Measurements from ENCODE around the gene CEP57L1. TPM values are rescaled to one million over a fixed set of nuclear protein-coding genes. Genes with fewer than 3 reads are reported as not detected.
A peak's percentile ranks its signal among the peaks of the same experiment; 100 is the strongest.
"Not testable (repeated sequence)": the region's sequence is repeated elsewhere in the genome, so short reads cannot be mapped to it uniquely, and the experiment has no call there.

Gene CEP57L1
- total RNA-seq, 1 donor from 2014 or later, result 17.5 TPM

GRCh38 chr6:109081516-109082187 lies 13.7 kb upstream of the CEP57L1 start:
- Histone ChIP-seq H3K36me3 (ENCODE audit: insufficient read depth, low read length) (no peaks in the 10 kb centered on the region), H3K4me1 (ENCODE audit: insufficient read depth, low read length) (no peaks in the 10 kb centered on the region), H3K27ac (ENCODE audit: low read depth, low read length) (no peak overlapping the region), H3K79me2 (ENCODE audit: insufficient read depth, low read length) (no peaks in the 10 kb centered on the region), H3K9ac (ENCODE audit: low read length) (no peak overlapping the region), H3K27me3 (ENCODE audit: insufficient read depth, low read length) (no peaks in the 10 kb centered on the region), H4K20me1 (ENCODE audit: insufficient read depth, low read length) (peaks cover 4% of the 10 kb centered on the region), H3K9me3 (ENCODE audit: insufficient read depth, low read depth, low read length) (no peaks in the 10 kb centered on the region), H3K4me2 (ENCODE audit: low read length) (no peak overlapping the region), H3K4me3 (ENCODE audit: insufficient read depth, low read depth, low read length) (no peak overlapping the region), H2AFZ (ENCODE audit: low read depth, low read length) (no peak overlapping the region)
- Mint-ChIP-seq H3K27ac (ENCODE audit: unreplicated experiment) (no peak overlapping the region), H3K36me3 (ENCODE audit: low read depth, unreplicated experiment) (peaks cover 3% of the 10 kb centered on the region), H3K9me3 (ENCODE audit: unreplicated experiment) (no peaks in the 10 kb centered on the region), H3K4me1 (ENCODE audit: low read depth, unreplicated experiment) (peaks cover 5% of the 10 kb centered on the region), H3K4me3 (ENCODE audit: unreplicated experiment) (no peak overlapping the region), H3K27me3 (ENCODE audit: low read depth, unreplicated experiment) (no peaks in the 10 kb centered on the region)
- FAIRE-seq (no peak), DNase-seq (ENCODE audit: low read depth) (no peak)
- TF ChIP-seq EZH2 (IDR thresholded peaks at IDR 0.05; ENCODE audit: insufficient read depth, low read length) (no peak), CTCF (IDR thresholded peaks at IDR 0.05; ENCODE audit: insufficient read depth, low read depth, low read length) (no peak)

- H3K27me3 ChIP-seq (ENCODE audit: insufficient read depth, low read length), result no peaks in the 10 kb centered on the region
- H3K4me2 ChIP-seq (ENCODE audit: low read length), result no peak overlapping the region
- no peaks in the 10 kb centered on the region for H3K36me3 ChIP-seq (ENCODE audit: insufficient read depth, low read length)
- peak; percentile 9 for FAIRE-seq
- no peak overlapping the region for H3K27ac Mint-ChIP-seq (ENCODE audit: unreplicated experiment)
- DNase-seq (ENCODE audit: low read depth), result no peak
- no peak overlapping the region for H3K27ac ChIP-seq (ENCODE audit: low read depth, low read length)
- no peaks in the 10 kb centered on the region for H3K79me2 ChIP-seq (ENCODE audit: insufficient read depth, low read length)
- no peaks in the 10 kb centered on the region for H3K9me3 ChIP-seq (ENCODE audit: insufficient read depth, low read depth, low read length)
- H3K27me3 Mint-ChIP-seq (ENCODE audit: low read depth, unreplicated experiment), result no peaks in the 10 kb centered on the region
- TF ChIP-seq EZH2 (IDR thresholded peaks at IDR 0.05; ENCODE audit: insufficient read depth, low read length), result no peak
- TF ChIP-seq CTCF (IDR thresholded peaks at IDR 0.05; ENCODE audit: insufficient read depth, low read depth, low read length), result no peak
- H3K9ac ChIP-seq (ENCODE audit: low read length), result no peak overlapping the region
- H3K36me3 Mint-ChIP-seq (ENCODE audit: low read depth, unreplicated experiment), result peaks cover 3% of the 10 kb centered on the region
- no peak overlapping the region for H2AFZ ChIP-seq (ENCODE audit: low read depth, low read length)
- peaks cover 5% of the 10 kb centered on the region for H3K4me1 Mint-ChIP-seq (ENCODE audit: low read depth, unreplicated experiment)
- no peak overlapping the region for H3K4me3 ChIP-seq (ENCODE audit: insufficient read depth, low read depth, low read length)
- H4K20me1 ChIP-seq (ENCODE audit: insufficient read depth, low read length), result peaks cover 4% of the 10 kb centered on the region
- H3K9me3 Mint-ChIP-seq (ENCODE audit: unreplicated experiment), result no peaks in the 10 kb centered on the region
- no peaks in the 10 kb centered on the region for H3K4me1 ChIP-seq (ENCODE audit: insufficient read depth, low read length)
- H3K4me3 Mint-ChIP-seq (ENCODE audit: unreplicated experiment), result no peak overlapping the region
Measured at GRCh38 chr6:109082188-109082577, 13.1 kb upstream of the CEP57L1 start.

GRCh38 chr6:109083657-109084056 lies 11.7 kb upstream of the CEP57L1 start:
- Mint-ChIP-seq H3K27ac (ENCODE audit: unreplicated experiment) (no peak overlapping the region), H3K36me3 (ENCODE audit: low read depth, unreplicated experiment) (peaks cover 3% of the 10 kb centered on the region), H3K9me3 (ENCODE audit: unreplicated experiment) (no peaks in the 10 kb centered on the region), H3K27me3 (ENCODE audit: low read depth, unreplicated experiment) (no peaks in the 10 kb centered on the region), H3K4me3 (ENCODE audit: unreplicated experiment) (no peak overlapping the region), H3K4me1 (ENCODE audit: low read depth, unreplicated experiment) (peaks cover 5% of the 10 kb centered on the region)
- no peak overlapping the region for H3K4me3 ChIP-seq (ENCODE audit: insufficient read depth, low read depth, low read length)
- H3K36me3 ChIP-seq (ENCODE audit: insufficient read depth, low read length), result no peaks in the 10 kb centered on the region
- no peak overlapping the region for H2AFZ ChIP-seq (ENCODE audit: low read depth, low read length)
- TF ChIP-seq CTCF (IDR thresholded peaks at IDR 0.05; ENCODE audit: insufficient read depth, low read depth, low read length), result no peak
- TF ChIP-seq EZH2 (IDR thresholded peaks at IDR 0.05; ENCODE audit: insufficient read depth, low read length), result no peak
- no peak overlapping the region for H3K9ac ChIP-seq (ENCODE audit: low read length)
- H3K9me3 ChIP-seq (ENCODE audit: insufficient read depth, low read depth, low read length), result no peaks in the 10 kb centered on the region
- FAIRE-seq (no peak), DNase-seq (ENCODE audit: low read depth) (no peak)
- no peak overlapping the region for H3K27ac ChIP-seq (ENCODE audit: low read depth, low read length)
- no peaks in the 10 kb centered on the region for H3K79me2 ChIP-seq (ENCODE audit: insufficient read depth, low read length)
- no peak overlapping the region for H3K4me2 ChIP-seq (ENCODE audit: low read length)
- H3K4me1 ChIP-seq (ENCODE audit: insufficient read depth, low read length), result no peaks in the 10 kb centered on the region
- H3K27me3 ChIP-seq (ENCODE audit: insufficient read depth, low read length), result no peaks in the 10 kb centered on the region
- H4K20me1 ChIP-seq (ENCODE audit: insufficient read depth, low read length), result peaks cover 4% of the 10 kb centered on the region

- H3K79me2 ChIP-seq (ENCODE audit: insufficient read depth, low read length); H3K9me3 Mint-ChIP-seq (ENCODE audit: unreplicated experiment); H3K4me2 ChIP-seq (ENCODE audit: low read length); H3K9ac ChIP-seq (ENCODE audit: low read length); H3K4me3 Mint-ChIP-seq (ENCODE audit: unreplicated experiment); H3K36me3 Mint-ChIP-seq (ENCODE audit: low read depth, unreplicated experiment); H3K4me3 ChIP-seq (ENCODE audit: insufficient read depth, low read depth, low read length); H3K9me3 ChIP-seq (ENCODE audit: insufficient read depth, low read depth, low read length); H3K27me3 Mint-ChIP-seq (ENCODE audit: low read depth, unreplicated experiment); FAIRE-seq; H3K27me3 ChIP-seq (ENCODE audit: insufficient read depth, low read length); DNase-seq (ENCODE audit: low read depth); H3K36me3 ChIP-seq (ENCODE audit: insufficient read depth, low read length); H3K4me1 ChIP-seq (ENCODE audit: insufficient read depth, low read length); H2AFZ ChIP-seq (ENCODE audit: low read depth, low read length); H3K27ac ChIP-seq (ENCODE audit: low read depth, low read length); H3K27ac Mint-ChIP-seq (ENCODE audit: unreplicated experiment); H4K20me1 ChIP-seq (ENCODE audit: insufficient read depth, low read length); H3K4me1 Mint-ChIP-seq (ENCODE audit: low read depth, unreplicated experiment): not testable (repeated sequence)
Measured at GRCh38 chr6:109084146-109084545, 11.2 kb upstream of the CEP57L1 start.
